Kidney epithelial cell (primary cell): ENCODE results near the gene PCCA. TPM values are rescaled to one million over a fixed set of nuclear protein-coding genes. Genes with fewer than 3 reads are reported as not detected.
"Not testable (repeated sequence)": the region's sequence is repeated elsewhere in the genome, so short reads cannot be mapped to it uniquely, and the experiment has no call there.

Source experiments
- DNase-seq: peaks from one replicate; pipeline ENCODE4 v3.0.0-alpha.2; 2010; ENCODE audit warnings: low read depth
- H3K27me3 ChIP-seq: 2 replicates; pipeline ENCODE4 v1.6.0; 2011; ENCODE audit warnings: low read length; ENCODE audit not compliant: control insufficient read depth, insufficient read depth
- H3K36me3 ChIP-seq: 2 replicates; pipeline ENCODE4 v1.5.1; 2011; ENCODE audit warnings: low read length; ENCODE audit not compliant: control insufficient read depth, insufficient read depth
- H3K4me3 ChIP-seq: 2 replicates; pipeline ENCODE4 v1.5.1; 2011; ENCODE audit warnings: low read depth, mild to moderate bottlenecking, control low read depth, low read length
- CTCF ChIP-seq: IDR thresholded peaks from 2 replicates; pipeline ENCODE4 v1.5.1; 2011; ENCODE audit warnings: mild to moderate bottlenecking, moderate library complexity, low read length, control low read depth, inconsistent platforms; ENCODE audit not compliant: insufficient read depth, poor library complexity, severe bottlenecking
- total RNA-seq: library from RNA; depleted of rRNA; stranded (reverse); fragments of >200 nt; gene quantifications from 2 replicates; pipeline ENCODE4 v1.2.3, GENCODE V29; 2015

PCCA gene
- total RNA-seq, 1 donor from 2014 or later: 15.7 TPM

GRCh38 chr13:100146534-100146933, 57.6 kb downstream of the PCCA start:
- no peak for TF ChIP-seq CTCF
- H3K36me3 ChIP-seq: no peaks in the 10 kb centered on the region

GRCh38 chr13:100147825-100148224, 58.9 kb downstream of the PCCA start:
- H3K36me3 ChIP-seq: no peaks in the 10 kb centered on the region
- H3K27me3 ChIP-seq: no peaks in the 10 kb centered on the region
- TF ChIP-seq CTCF: no peak
- no peak for DNase-seq
- no peak overlapping the region for H3K4me3 ChIP-seq

More at GRCh38 chr13:100146534-100146933, 57.6 kb downstream of the PCCA start:
- DNase-seq: no peak
- Histone ChIP-seq H3K4me3 (no peak overlapping the region), H3K27me3 (no peaks in the 10 kb centered on the region)

GRCh38 chr13:100148422-100148821, 59.5 kb downstream of the PCCA start:
- H3K36me3 ChIP-seq: no peaks in the 10 kb centered on the region
- H3K4me3 ChIP-seq: no peak overlapping the region
- H3K27me3 ChIP-seq: no peaks in the 10 kb centered on the region
- TF ChIP-seq CTCF: no peak
- no peak for DNase-seq

- H3K4me3 ChIP-seq: no peak overlapping the region
- no peak for DNase-seq
- no peak for TF ChIP-seq CTCF
- H3K36me3 ChIP-seq: no peaks in the 10 kb centered on the region
- no peaks in the 10 kb centered on the region for H3K27me3 ChIP-seq
Observed at GRCh38 chr13:100149389-100149788, 60.5 kb downstream of the PCCA start.

- H3K4me3 ChIP-seq, H3K27me3 ChIP-seq, DNase-seq, H3K36me3 ChIP-seq: not testable (repeated sequence)
Observed at GRCh38 chr13:100150711-100151110, 61.8 kb downstream of the PCCA start.

- no peak for DNase-seq
- H3K4me3 ChIP-seq: no peak overlapping the region
- no peak for TF ChIP-seq CTCF
- no peaks in the 10 kb centered on the region for H3K27me3 ChIP-seq
- no peaks in the 10 kb centered on the region for H3K36me3 ChIP-seq
Observed at GRCh38 chr13:100154842-100155416, 66.0 kb downstream of the PCCA start.
